IMR-90 (cell line): Measurements from ENCODE around the gene MROH2A. TPM values are rescaled to one million over a fixed set of nuclear protein-coding genes. Genes with fewer than 3 reads are reported as not detected.

Experiments
- ATAC-seq: fragments of 200-7000 bp; cut with Tn5 transposase; 2 replicates; pipeline ENCODE4 v1.9.1; 2020; ENCODE audit warnings: low read depth, mild to moderate bottlenecking, moderate library complexity
- BruUV-seq: library from RNA; stranded (reverse); fragments of 400-500 nt; replicated peaks from 2 replicates; lab custom pipeline; 2021; lab: Mats Ljungman, UMichigan
- CTCF ChIA-PET: fragments of 300-600 bp; formaldehyde crosslinking; extraction: SDS; loops from one replicate; lab custom pipeline; 2021; ENCODE audit warnings: antibody characterized with exemption; lab: Yijun Ruan, JAX
- POLR2A ChIA-PET: fragments of 300-600 bp; sonication (Branson Sonifier 250); formaldehyde crosslinking; loops from one replicate; lab custom pipeline; 2022; ENCODE audit warnings: antibody characterized with exemption; ENCODE audit not compliant: unreplicated experiment; lab: Charles Lee
- DNase-seq: peaks from one replicate; pipeline ENCODE4 v3.0.0; 2013
- H2AFZ ChIP-seq: replicated peaks from 2 replicates; pipeline ENCODE3; 2013; ENCODE audit warnings: low read length, mild to moderate bottlenecking; ENCODE audit not compliant: poor library complexity
- H2AK5ac ChIP-seq: 2 replicates; pipeline ENCODE4 v1.6.1; 2013; ENCODE audit warnings: low read depth, low read length, inconsistent platforms
- H2AK9ac ChIP-seq: replicated peaks from 2 replicates; pipeline ENCODE3; 2013; ENCODE audit warnings: mild to moderate bottlenecking, low read depth, low read length, moderate library complexity; ENCODE audit not compliant: poor library complexity
- H2BK120ac ChIP-seq: 2 replicates; pipeline ENCODE4 v1.6.1; 2013; ENCODE audit warnings: low read depth, low read length, inconsistent platforms
- H2BK15ac ChIP-seq: 3 replicates; pipeline ENCODE4 v1.6.1; 2013; ENCODE audit warnings: low read depth, low read length, inconsistent platforms
- H2BK20ac ChIP-seq: 2 replicates; pipeline ENCODE4 v1.6.1; 2013; ENCODE audit warnings: low read depth, mild to moderate bottlenecking, inconsistent platforms, low read length, moderate library complexity
- H2BK5ac ChIP-seq: 2 replicates; pipeline ENCODE4 v1.6.1; 2013; ENCODE audit warnings: mild to moderate bottlenecking, low read depth, low read length, inconsistent platforms; ENCODE audit not compliant: poor library complexity, severe bottlenecking
- H3K14ac ChIP-seq: replicated peaks from 2 replicates; pipeline ENCODE4 v1.6.1; 2013; ENCODE audit warnings: low read depth, low read length, inconsistent platforms
- H3K18ac ChIP-seq: 2 replicates; pipeline ENCODE4 v1.6.1; 2013; ENCODE audit warnings: low read depth, low read length, control low read depth
- H3K23ac ChIP-seq: 2 replicates; pipeline ENCODE4 v1.6.1; 2013; ENCODE audit warnings: low read depth, low read length, inconsistent platforms
- H3K27ac ChIP-seq: 2 replicates; pipeline ENCODE4 v1.5.1; 2013; ENCODE audit warnings: mild to moderate bottlenecking, control low read depth, low read length; ENCODE audit not compliant: insufficient read depth
- H3K27me3 ChIP-seq: 2 replicates; pipeline ENCODE4 v1.6.1; 2013; ENCODE audit warnings: low read length; ENCODE audit not compliant: control insufficient read depth, insufficient read depth
- H3K36me3 ChIP-seq: 2 replicates; pipeline ENCODE4 v1.6.1; 2013; ENCODE audit warnings: low read length, mixed read lengths; ENCODE audit not compliant: control insufficient read depth, insufficient read depth
- H3K4ac ChIP-seq: 2 replicates; pipeline ENCODE4 v1.6.1; 2013; ENCODE audit warnings: low read depth, low read length, inconsistent platforms
- H3K4me1 ChIP-seq: 2 replicates; pipeline ENCODE4 v1.6.1; 2013; ENCODE audit warnings: low read length, mixed read lengths; ENCODE audit not compliant: control insufficient read depth, insufficient read depth
- H3K4me2 ChIP-seq: 2 replicates; pipeline ENCODE4 v1.6.1; 2013; ENCODE audit warnings: low read depth, mild to moderate bottlenecking, control low read depth, low read length, moderate library complexity
- H3K4me3 ChIP-seq: 2 replicates; pipeline ENCODE4 v1.5.1; 2013; ENCODE audit warnings: low read depth, mild to moderate bottlenecking, control low read depth, low read length, moderate library complexity; ENCODE audit not compliant: insufficient read depth
- H3K56ac ChIP-seq: 2 replicates; pipeline ENCODE4 v1.6.1; 2013; ENCODE audit warnings: low read length, inconsistent platforms; ENCODE audit not compliant: insufficient read depth; ENCODE audit errors: extremely low read depth
- H3K79me1 ChIP-seq, 2 experiments: 2 replicates each; pipeline ENCODE4 v1.6.1; 2013; ENCODE audit warnings: low read length in 2 of 2, inconsistent platforms in 1 of 2, low read depth in 1 of 2
- H3K9ac ChIP-seq: 2 replicates; pipeline ENCODE4 v1.6.1; 2013; ENCODE audit warnings: low read depth, low read length, control low read depth
- H3K9me1 ChIP-seq: 2 replicates; pipeline ENCODE4 v1.6.1; 2013; ENCODE audit warnings: low read length, inconsistent platforms; ENCODE audit not compliant: insufficient read depth
- H3K9me3 ChIP-seq: 2 replicates; pipeline ENCODE4 v1.6.1; 2013; ENCODE audit warnings: low read length; ENCODE audit not compliant: control insufficient read depth, insufficient read depth
- H4K20me1 ChIP-seq: 2 replicates; pipeline ENCODE4 v1.6.1; 2013; ENCODE audit warnings: low read length, inconsistent platforms; ENCODE audit not compliant: insufficient read depth
- H4K5ac ChIP-seq: 2 replicates; pipeline ENCODE4 v1.6.1; 2013; ENCODE audit warnings: mild to moderate bottlenecking, low read depth, low read length, control low read depth
- H4K8ac ChIP-seq, 2 experiments: 2 replicates each; pipeline ENCODE4 v1.6.1; 2013; ENCODE audit warnings: low read depth in 2 of 2, low read length in 2 of 2, control low read depth in 1 of 2, inconsistent platforms in 1 of 2
- H4K91ac ChIP-seq: 2 replicates; pipeline ENCODE4 v1.6.1; 2013; ENCODE audit warnings: low read depth, low read length, inconsistent platforms; ENCODE audit not compliant: insufficient read depth
- BHLHE40 ChIP-seq: fragments of 150-350 bp; IDR thresholded peaks from 2 replicates; pipeline ENCODE4 v1.6.1; 2016; ENCODE audit warnings: mild to moderate bottlenecking, low read depth, low read length
- CEBPB ChIP-seq: IDR thresholded peaks from 2 replicates; pipeline ENCODE4 v1.6.1; 2012; ENCODE audit warnings: low read depth, low read length, improper control_type of control experiment
- CHD1 ChIP-seq: IDR thresholded peaks from 2 replicates; pipeline ENCODE4 v1.6.1; 2012; ENCODE audit warnings: low read depth, low read length, improper control_type of control experiment
- CTCF ChIP-seq: conservative IDR thresholded peaks from 2 replicates; pipeline ENCODE4 v1.5.1; 2012; ENCODE audit warnings: mild to moderate bottlenecking, low read depth, low read length, improper control_type of control experiment
- ELK1 ChIP-seq: fragments of 150-350 bp; IDR thresholded peaks from 2 replicates; pipeline ENCODE4 v1.6.1; 2016; ENCODE audit warnings: low read depth, mild to moderate bottlenecking, low read length, moderate library complexity, borderline replicate concordance
- FOS ChIP-seq: fragments of 150-350 bp; IDR thresholded peaks from 2 replicates; pipeline ENCODE4 v1.6.1; 2016; ENCODE audit warnings: low read depth, low read length
- MAFK ChIP-seq: IDR thresholded peaks from 2 replicates; pipeline ENCODE4 v1.6.1; 2012; ENCODE audit warnings: low read depth, low read length, improper control_type of control experiment
- MAZ ChIP-seq: IDR thresholded peaks from 2 replicates; pipeline ENCODE4 v1.6.1; 2012; ENCODE audit warnings: low read depth, mild to moderate bottlenecking, low read length, improper control_type of control experiment, moderate library complexity, borderline replicate concordance
- MXI1 ChIP-seq: IDR thresholded peaks from 2 replicates; pipeline ENCODE4 v1.6.1; 2012; ENCODE audit warnings: low read depth, mild to moderate bottlenecking, low read length, moderate library complexity, borderline replicate concordance
- NFE2L2 ChIP-seq: fragments of 150-350 bp; IDR thresholded peaks from 2 replicates; pipeline ENCODE4 v1.6.1; 2016; ENCODE audit warnings: low read depth, mild to moderate bottlenecking, low read length
- POLR2A ChIP-seq: IDR thresholded peaks from 2 replicates; pipeline ENCODE4 v1.6.1; 2012; ENCODE audit warnings: mild to moderate bottlenecking, low read depth, low read length
- RAD21 ChIP-seq: IDR thresholded peaks from 2 replicates; pipeline ENCODE4 v1.6.1; 2012; ENCODE audit warnings: low read length, improper control_type of control experiment
- RCOR1 ChIP-seq: IDR thresholded peaks from 2 replicates; pipeline ENCODE4 v1.6.1; 2012; ENCODE audit warnings: mild to moderate bottlenecking, low read length, improper control_type of control experiment; ENCODE audit not compliant: insufficient replicate concordance
- RFX5 ChIP-seq: IDR thresholded peaks from 2 replicates; pipeline ENCODE4 v1.8.0; 2012; ENCODE audit warnings: low read depth, mild to moderate bottlenecking, low read length, moderate library complexity
- SMC3 ChIP-seq: fragments of 150-350 bp; IDR thresholded peaks from 2 replicates; pipeline ENCODE4 v1.6.1; 2016; ENCODE audit warnings: low read depth, mild to moderate bottlenecking, antibody characterized with exemption, low read length, moderate library complexity
- USF2 ChIP-seq: fragments of 150-350 bp; IDR thresholded peaks from 2 replicates; pipeline ENCODE4 v1.6.1; 2017; ENCODE audit warnings: mild to moderate bottlenecking, antibody characterized with exemption, low read length, low read depth
- WGBS, 2 experiments: methylation state at CpG; one replicate each; pipeline versions ENCODE4 v1.1.5 to v1.1.7; 2013; ENCODE audit warnings: missing lambda C conversion rate in 2 of 2; ENCODE audit not compliant: insufficient read length in 1 of 2; ENCODE audit errors: extremely low coverage in 2 of 2; 5-methylcytosine and 5-hydroxymethylcytosine counted together
- dilution Hi-C: fragments of 300-500 bp; cut with HindIII; formaldehyde crosslinking; loops from one replicate; pipeline ENCODE4 v1.14.3; 2018; ENCODE audit warnings: low sequenced_read_pairs; ENCODE audit not compliant: unreplicated experiment
- in situ Hi-C: fragments of 300-500 bp; cut with MboI; formaldehyde crosslinking; loops from 3 replicates; pipeline ENCODE4 v1.14.3; 2019; ENCODE audit warnings: low sequenced_read_pairs, inconsistent platforms, mixed read lengths
- intact Hi-C: fragments of 100-400 bp; cut with micrococcal nuclease; formaldehyde crosslinking; loops from 2 replicates; pipeline ENCODE4 v1.10.0; 2022
- polyA plus RNA-seq, 3 experiments: library from polyadenylated mRNA; depleted of rRNA; stranded (reverse); fragments of >200 nt; gene quantifications; 2 replicates each; pipeline ENCODE4 v1.2.3, GENCODE V29; 2012; ENCODE audit warnings: low replicate concordance in 1 of 3
- total RNA-seq: library from RNA; depleted of rRNA; stranded (reverse); fragments of >200 nt; gene quantifications from 2 replicates; pipeline ENCODE4 v1.2.3, GENCODE V29; 2012

Gene MROH2A
- total and polyA plus RNA-seq, 2 of the 4 experiments (the other 2 are of a cell fraction): not detected

GRCh38 chr2:233865838-233866237 lies 87.7 kb downstream of the MROH2A start:
- Histone ChIP-seq H3K9ac (no peak overlapping the region), H2BK120ac (no peak overlapping the region), H3K4ac (no peak overlapping the region), H2AK9ac (no peak overlapping the region), H3K23ac (no peak overlapping the region), H4K91ac (no peak overlapping the region), H3K9me1 (no peaks in the 10 kb centered on the region), H2BK15ac (no peak overlapping the region), H4K5ac (no peak overlapping the region), H3K9me3 (no peaks in the 10 kb centered on the region), H4K20me1 (no peaks in the 10 kb centered on the region), H3K79me1 (peaks cover 0 to 7% of the 10 kb centered on the region in 2 experiments; a peak in 1 of 4 replicates), H3K4me3 (no peak overlapping the region), H2AFZ (no peak overlapping the region), H3K27ac (no peak overlapping the region), H3K18ac (no peak overlapping the region), H3K14ac (no peak overlapping the region), H3K4me2 (no peak overlapping the region), H3K4me1 (no peaks in the 10 kb centered on the region), H3K56ac (no peak overlapping the region), H3K27me3 (no peaks in the 10 kb centered on the region), H2BK20ac (no peak overlapping the region), H2BK5ac (no peak overlapping the region), H2AK5ac (no peak overlapping the region), H4K8ac (no peak overlapping the region), H3K36me3 (peaks cover 4% of the 10 kb centered on the region; the same call in 1 of the 2 replicates)
- BruUV-seq: no TSS peak
- DNase-seq (no peak), ATAC-seq (no peak)
- ChIA-PET CTCF (no interaction called here), POLR2A (no interaction called here)
- in situ Hi-C loops: no loop called here
- 97% methylated on average over 3 of the region's 3 CpGs; no CpG with 5 or more reads in 1 of the 2 experiments for WGBS, 2 experiments
- TF ChIP-seq FOS: no peak
- no peak for TF ChIP-seq BHLHE40
- no peak; the same call in 1 of the 2 replicates for TF ChIP-seq CTCF
- no peak for TF ChIP-seq NFE2L2
- no peak for TF ChIP-seq SMC3
- TF ChIP-seq ELK1: no peak
- no peak for TF ChIP-seq MAZ
- no peak for TF ChIP-seq USF2
- TF ChIP-seq CEBPB: no peak
- TF ChIP-seq CHD1: no peak
- no peak for TF ChIP-seq MAFK
- TF ChIP-seq MXI1: no peak
- TF ChIP-seq RCOR1: no peak
- no peak for TF ChIP-seq POLR2A
- TF ChIP-seq RFX5: no peak
- no peak for TF ChIP-seq RAD21
- intact Hi-C loops: no loop called here
- dilution Hi-C loops: no loop called here
